Activated gamma-delta T cell (primary cell): ENCODE results near the gene ITPR1.
"Not testable (repeated sequence)": the region's sequence is repeated elsewhere in the genome, so short reads cannot be mapped to it uniquely, and the experiment has no call there.

Source experiments
- DNase-seq: peaks from one replicate; lab custom pipeline; 2025; lab: John Stamatoyannopoulos, UW

ITPR1 gene

DNA sequence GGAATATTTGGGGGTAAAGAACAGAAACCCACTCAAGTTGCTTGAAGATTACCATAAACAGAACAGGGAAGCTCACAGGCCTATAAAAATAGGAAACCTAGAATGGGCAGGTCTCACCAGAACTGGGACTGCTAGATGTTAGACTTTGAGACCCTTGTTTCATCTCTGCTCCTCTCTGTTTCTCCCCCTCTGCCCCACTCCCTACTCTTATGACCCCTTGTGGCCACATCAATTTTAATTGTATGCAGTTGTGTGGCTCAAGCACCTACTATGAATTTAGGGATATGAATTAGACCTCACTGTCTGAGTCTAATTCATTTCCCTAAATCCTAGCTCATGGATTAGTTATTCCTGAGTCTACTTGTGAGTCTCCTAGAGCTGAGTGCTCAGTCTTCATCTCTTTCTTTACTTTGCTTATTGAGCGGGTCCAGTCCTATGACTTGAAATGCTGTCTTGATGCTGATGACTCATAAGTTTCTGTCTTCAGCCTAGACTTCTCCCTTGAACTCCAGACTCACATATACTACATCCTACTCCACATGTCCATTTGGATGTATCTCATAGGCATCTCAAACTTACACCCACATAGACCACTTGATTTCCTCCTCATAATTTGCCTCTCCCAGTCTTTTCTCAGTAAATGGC lies 78.7 kb downstream of the ITPR1 start:
- no peak for DNase-seq

GRCh38 chr3:4573153-4573552 lies 80.0 kb downstream of the ITPR1 start:
- DNase-seq: no peak

DNA sequence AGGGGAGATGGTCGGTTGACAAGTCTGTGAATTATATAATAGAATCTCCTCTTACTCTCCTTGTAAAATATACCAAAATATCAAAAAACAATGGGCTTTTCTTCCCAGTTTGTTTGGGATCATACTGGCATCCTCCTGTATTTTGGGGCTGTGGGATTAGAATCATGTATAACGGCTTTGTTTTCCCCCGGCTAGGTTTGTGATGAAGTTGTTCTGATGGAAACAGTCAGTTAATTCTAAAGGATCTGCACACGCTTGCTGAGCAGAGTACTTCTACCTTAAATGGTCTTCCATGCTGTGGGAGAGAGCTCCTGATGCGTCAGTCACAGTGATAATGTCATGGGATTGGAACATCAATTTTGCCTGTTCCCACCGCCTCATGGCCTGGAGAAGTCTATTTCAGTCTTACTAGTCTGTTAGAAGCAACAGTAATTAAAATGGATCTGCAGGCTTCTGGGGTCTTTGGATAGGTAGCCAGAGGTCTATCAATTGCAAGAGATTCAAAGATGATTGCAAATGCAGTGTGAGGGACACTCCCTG lies 81.3 kb downstream of the ITPR1 start:
- no peak for DNase-seq

- no peak for DNase-seq
Observed at GRCh38 chr3:4575381-4575780, 82.2 kb downstream of the ITPR1 start.

GRCh38 chr3:4577721-4578120 lies 84.6 kb downstream of the ITPR1 start:
- DNase-seq: no peak

DNA sequence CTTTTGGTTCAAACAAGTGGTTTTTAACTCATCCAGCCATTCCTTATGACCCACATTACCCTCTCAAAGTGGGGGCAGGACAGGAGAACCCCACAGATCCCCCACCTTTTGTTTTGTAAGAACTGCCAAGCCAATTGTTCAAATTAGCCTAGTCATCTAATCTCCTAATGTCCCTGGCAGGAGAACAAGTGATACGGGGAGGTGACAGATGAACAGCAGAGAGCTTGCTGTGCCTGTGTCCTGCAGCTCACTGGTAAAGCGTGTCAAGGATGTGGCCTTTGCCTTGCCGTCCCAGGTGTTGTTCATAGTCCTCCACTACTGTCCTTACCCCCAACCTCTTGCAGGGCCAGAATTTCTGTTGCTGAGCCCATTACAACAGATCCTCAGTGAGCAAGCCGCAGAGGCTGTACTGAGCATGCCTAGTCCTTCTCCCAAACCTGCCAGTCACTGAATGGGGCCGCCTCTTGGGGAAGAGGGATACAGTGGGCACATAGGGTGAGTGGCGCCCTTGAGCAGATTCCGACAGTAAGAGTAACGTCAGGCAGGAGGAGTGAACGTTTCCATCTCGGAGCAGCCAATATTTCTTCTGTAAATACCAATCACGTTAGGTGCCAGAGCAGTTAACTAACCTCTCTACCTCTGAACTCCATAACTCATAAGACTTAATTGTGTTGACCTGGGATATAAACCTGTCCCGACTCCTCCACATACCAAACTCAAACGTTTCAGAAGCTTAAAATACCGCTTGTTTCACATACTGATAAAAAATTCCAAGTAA lies 87.4 kb downstream of the ITPR1 start:
- DNase-seq: no peak

GRCh38 chr3:4581124-4581424 lies 87.9 kb downstream of the ITPR1 start:
- no peak for DNase-seq

- no peak for DNase-seq
Observed at GRCh38 chr3:4581498-4581897, 88.3 kb downstream of the ITPR1 start.

DNA sequence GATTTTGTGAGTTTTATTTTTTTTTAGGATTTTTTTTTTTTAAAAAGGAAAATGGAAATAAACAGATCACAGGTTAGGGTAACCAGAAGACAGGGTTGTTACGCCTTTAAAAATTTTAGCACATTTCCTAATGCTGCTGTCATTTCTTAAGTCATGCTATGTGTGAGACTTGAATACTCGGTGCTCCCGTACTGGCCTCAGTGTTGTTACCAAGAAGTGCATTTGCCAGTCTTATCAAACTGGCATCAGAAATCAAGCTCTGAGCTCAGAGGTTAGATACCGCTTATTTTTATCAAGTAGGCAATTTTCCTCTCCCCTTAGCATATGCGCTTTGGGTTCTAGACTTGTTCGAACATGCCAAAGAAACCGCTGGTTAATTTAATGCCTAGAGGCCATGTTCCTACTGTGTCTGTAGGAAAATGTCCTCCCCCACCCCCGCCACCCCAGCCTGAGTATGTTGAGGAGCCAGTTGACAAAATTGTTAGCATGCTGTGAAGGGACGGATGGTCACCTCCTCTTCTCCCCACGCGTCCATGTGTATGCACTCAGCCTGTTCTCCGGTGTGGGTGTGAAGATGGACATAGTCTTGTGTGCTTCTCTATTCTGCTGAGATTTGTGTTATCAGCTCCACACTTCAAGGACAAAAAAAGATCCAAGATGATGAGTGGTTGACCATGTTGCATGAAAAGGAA lies 88.9 kb downstream of the ITPR1 start:
- no peak for DNase-seq

- DNase-seq: no peak
Observed at GRCh38 chr3:4582624-4583023, 89.5 kb downstream of the ITPR1 start.

GRCh38 chr3:4583416-4583815 lies 90.3 kb downstream of the ITPR1 start:
- no peak for DNase-seq

GRCh38 chr3:4584456-4585249 lies 91.5 kb downstream of the ITPR1 start:
- DNase-seq: no peak

DNA sequence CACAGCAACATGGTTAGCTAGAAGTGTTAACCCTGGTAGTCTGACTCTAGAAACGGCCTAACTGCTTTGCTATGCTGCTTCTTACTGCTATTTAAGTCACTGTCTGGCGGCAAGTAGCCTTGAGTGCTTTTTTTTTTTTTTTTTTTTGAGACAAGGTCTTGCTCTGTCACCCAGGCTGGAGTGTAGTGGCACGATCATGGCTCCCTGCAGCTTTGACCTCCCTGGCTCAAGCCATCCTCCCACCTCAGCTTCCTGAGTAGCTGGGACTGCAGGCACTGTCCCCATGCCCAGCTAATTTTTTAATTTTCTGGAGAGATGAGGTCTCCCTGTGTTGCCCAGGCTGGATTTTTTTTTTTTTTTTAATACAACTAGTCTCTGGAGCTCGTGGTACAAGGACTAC lies 93.2 kb downstream of the ITPR1 start:
- no peak for DNase-seq

GRCh38 chr3:4587061-4587837 lies 94.1 kb downstream of the ITPR1 start:
- DNase-seq: no peak

DNA sequence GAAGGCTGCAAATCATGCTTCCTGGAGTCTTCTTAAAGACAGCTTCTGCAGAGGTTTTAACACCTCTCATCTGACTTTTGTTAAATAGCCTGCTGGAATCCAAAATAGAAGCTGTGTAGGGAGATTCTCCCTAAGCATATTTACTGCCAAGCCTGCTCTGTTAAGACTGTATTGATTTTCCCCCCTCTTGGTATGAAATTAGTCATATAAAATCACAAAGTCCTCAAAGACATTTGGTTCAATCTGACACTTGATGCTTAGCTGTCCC lies 94.6 kb downstream of the ITPR1 start:
- DNase-seq: no peak

- DNase-seq: no peak
Observed at GRCh38 chr3:4588466-4588865, 95.3 kb downstream of the ITPR1 start.

DNA sequence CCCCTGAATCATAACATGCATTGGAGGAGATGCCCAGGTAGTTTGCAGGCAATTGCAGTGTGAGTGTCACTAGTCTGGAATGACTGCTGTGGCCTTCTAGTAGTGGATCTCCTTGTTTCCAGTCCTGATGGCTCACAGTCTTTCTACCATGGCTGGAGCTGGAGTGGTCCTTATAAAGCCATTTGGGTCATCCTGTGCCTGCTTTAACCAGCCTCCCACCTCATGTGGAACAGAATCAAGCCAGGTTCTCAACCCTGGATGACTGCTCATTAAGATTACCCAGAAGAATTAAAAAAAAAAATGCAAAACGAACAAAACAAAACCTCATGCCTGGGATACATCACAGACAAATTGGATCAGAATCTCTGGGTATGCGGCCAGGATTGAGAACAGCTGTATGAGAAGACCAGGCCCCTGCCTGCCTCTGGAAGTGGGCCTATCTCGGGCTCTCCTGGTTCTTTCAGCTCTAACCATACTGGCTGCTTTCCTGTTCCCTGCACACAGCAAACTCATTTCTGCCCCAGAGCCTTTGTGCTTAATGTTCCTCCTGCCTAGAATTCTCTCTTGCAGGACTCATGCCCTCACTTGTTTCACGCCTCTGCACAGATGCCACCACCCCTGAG lies 96.4 kb downstream of the ITPR1 start:
- DNase-seq: no peak

DNA sequence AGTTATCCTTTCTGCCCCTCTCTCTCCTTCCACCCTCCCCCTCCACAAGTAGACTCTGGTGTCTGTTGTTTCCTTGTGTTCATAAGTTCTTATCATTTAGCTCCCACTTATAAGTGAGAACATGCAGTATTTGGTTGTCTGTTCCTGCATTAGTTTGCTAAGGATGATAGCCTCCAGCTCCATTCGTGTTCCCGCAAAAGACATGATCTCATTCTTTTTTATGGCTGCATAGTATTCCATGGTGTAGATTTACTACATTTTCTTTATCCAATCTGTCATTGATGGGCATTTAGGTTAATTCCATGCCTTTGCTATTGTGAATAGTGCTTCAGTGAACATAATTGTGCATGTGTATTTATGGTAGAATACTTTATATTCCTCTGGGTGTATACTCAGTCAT lies 97.7 kb downstream of the ITPR1 start:
- not testable (repeated sequence) for DNase-seq

DNA sequence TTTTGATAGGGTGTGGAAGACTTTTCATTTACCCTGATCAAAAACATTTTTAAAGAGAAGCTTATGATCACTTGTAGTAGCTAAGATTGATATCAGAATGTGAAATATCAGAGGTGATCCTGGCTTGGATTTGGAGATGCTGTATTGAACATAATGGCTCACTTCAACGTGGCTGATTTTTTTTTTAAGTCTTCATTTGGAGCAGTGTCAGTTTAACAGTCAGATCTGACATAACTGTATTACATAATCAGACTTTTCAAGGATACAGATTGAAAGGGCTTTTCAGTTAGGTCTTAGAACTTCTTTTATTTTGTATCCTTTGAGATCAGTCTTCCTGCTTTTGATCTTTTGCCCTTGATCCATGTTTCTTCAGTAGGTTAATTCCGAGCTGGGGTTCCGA lies 98.5 kb downstream of the ITPR1 start:
- no peak for DNase-seq

DNA sequence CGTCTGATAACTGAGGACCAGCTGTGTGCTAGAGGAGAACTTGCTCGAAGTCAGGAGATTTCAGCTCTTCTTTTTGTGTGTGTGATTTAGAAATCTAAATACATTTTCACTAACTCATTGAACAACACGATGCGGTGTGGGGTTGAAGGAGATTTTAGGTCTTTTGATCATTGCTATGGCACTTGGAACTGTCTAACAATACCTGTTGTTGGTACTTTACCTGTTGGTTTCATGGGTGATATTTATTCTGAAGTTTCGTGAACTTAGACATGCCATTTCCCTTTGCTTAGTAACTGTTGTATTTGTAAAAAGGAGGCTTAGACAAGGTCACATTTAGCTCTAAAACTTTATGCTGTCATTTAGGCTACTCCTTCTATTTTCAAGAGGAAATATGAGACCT lies 99.9 kb downstream of the ITPR1 start:
- no peak for DNase-seq

- no peak for DNase-seq
Observed at GRCh38 chr3:4595710-4596113, 102.6 kb downstream of the ITPR1 start.
